Lower leg skin (tissue), 4 donors: ENCODE measurements around the gene PPARG. TPM values are rescaled to one million over a fixed set of nuclear protein-coding genes. Genes with fewer than 3 reads are reported as not detected.
"Not testable (repeated sequence)": the region's sequence is repeated elsewhere in the genome, so short reads cannot be mapped to it uniquely, and the experiment has no call there.

Experiments
- DNase-seq, 2 donors: peaks; one replicate each; pipeline ENCODE4 v3.0.0-alpha.2; 2019; ENCODE audit warnings: low spot score in 2 of 2
- H3K4me3 ChIP-seq: fragments of 200-600 bp; sonication (generic); 2 replicates; pipeline ENCODE4 v1.5.1; 2017; ENCODE audit warnings: mild to moderate bottlenecking, low read depth; ENCODE audit not compliant: poor library complexity, severe bottlenecking
- CTCF ChIP-seq, 3 donors: fragments of 450-650 bp; IDR thresholded peaks; one replicate each; pipeline ENCODE4 v1.5.1; 2016; ENCODE audit warnings: antibody characterized with exemption in 3 of 3, mild to moderate bottlenecking in 3 of 3, moderate library complexity in 2 of 3
- POLR2A ChIP-seq, 2 donors: fragments of 450-650 bp; IDR thresholded peaks; one replicate each; pipeline ENCODE4 v1.6.1; 2016 to 2017; ENCODE audit warnings: antibody characterized with exemption in 2 of 2, mild to moderate bottlenecking in 1 of 2, moderate library complexity in 1 of 2
- WGBS, 2 donors: methylation state at CpG; one replicate each; pipeline ENCODE4 v1.1.5; 2018; 5-methylcytosine and 5-hydroxymethylcytosine counted together
- intact Hi-C: fragments of 100-400 bp; cut with DNase I; formaldehyde crosslinking; loops from one replicate; pipeline ENCODE4 v1.15.0; 2023; ENCODE audit warnings: low total_unique reads
- total RNA-seq, 4 donors: library from RNA; depleted of rRNA; stranded (reverse); fragments of >200 nt; gene quantifications; one replicate each; pipeline ENCODE4 v1.1.0, GENCODE V29; 2016

The PPARG gene
- total RNA-seq, 4 donors from 2014 or later, result 8.4 to 14.1 (median 9.8) TPM

- no peak overlapping the region for H3K4me3 ChIP-seq
- 60 to 73% methylated on average over 5 of the region's 5 CpGs for WGBS, 2 donors
- no peak for DNase-seq
- intact Hi-C loops, result loop anchor here (5.0 kb wide), 1 partner anchor 339 kb away; no protein-coding TSS in a partner anchor
- TF ChIP-seq CTCF (IDR thresholded peaks at IDR 0.05) (no peak), POLR2A (IDR thresholded peaks at IDR 0.05) (no peak)
These were observed 187.5 kb downstream of the PPARG start for GRCh38 chr3:12476238-12476897.

GRCh38 chr3:12477256-12477655 lies 188.4 kb downstream of the PPARG start:
- DNase-seq, result no peak
- WGBS, 2 donors, result 93 to 94% methylated on average over 5 of the region's 5 CpGs
- H3K4me3 ChIP-seq, result no peak overlapping the region
- no peak for TF ChIP-seq POLR2A (IDR thresholded peaks at IDR 0.05)
- no peak for TF ChIP-seq CTCF (IDR thresholded peaks at IDR 0.05)
- intact Hi-C loops, result loop anchor here (5.0 kb wide), 1 partner anchor 340 kb away; no protein-coding TSS in a partner anchor

GRCh38 chr3:12478326-12478725 lies 189.5 kb downstream of the PPARG start:
- intact Hi-C loops, result loop anchor here (5.0 kb wide), 1 partner anchor 341 kb away; no protein-coding TSS in a partner anchor
- WGBS, 2 donors, result 80 to 86% methylated on average over 5 of the region's 5 CpGs
- TF ChIP-seq CTCF (IDR thresholded peaks at IDR 0.05), result no peak
- no peak for TF ChIP-seq POLR2A (IDR thresholded peaks at IDR 0.05)

GRCh38 chr3:12479198-12479597 lies 190.3 kb downstream of the PPARG start:
- H3K4me3 ChIP-seq, DNase-seq: not testable (repeated sequence)
- WGBS, 2 donors, result 90 to 91% methylated on average over 3 of the region's 3 CpGs
- intact Hi-C loops, result loop anchor here (5.0 kb wide), 1 partner anchor 342 kb away; no protein-coding TSS in a partner anchor

More at GRCh38 chr3:12478326-12478725, 189.5 kb downstream of the PPARG start:
- no peak overlapping the region for H3K4me3 ChIP-seq
- DNase-seq, result no peak

GRCh38 chr3:12479919-12480427 lies 191.1 kb downstream of the PPARG start:
- WGBS, 2 donors, result 15 to 23% methylated on average over 9 of the region's 9 CpGs
- no peak overlapping the region for H3K4me3 ChIP-seq
- no peak for DNase-seq
- intact Hi-C loops, result loop anchor here (5.0 kb wide), 1 partner anchor 343 kb away; no protein-coding TSS in a partner anchor
- TF ChIP-seq CTCF (IDR thresholded peaks at IDR 0.05) (peak in 1 of 3 donors; percentile 78), POLR2A (IDR thresholded peaks at IDR 0.05) (no peak)

GRCh38 chr3:12483410-12483809 lies 194.5 kb downstream of the PPARG start:
- TF ChIP-seq POLR2A (IDR thresholded peaks at IDR 0.05) (no peak), CTCF (IDR thresholded peaks at IDR 0.05) (no peak)
- no peak overlapping the region for H3K4me3 ChIP-seq
- DNase-seq, result no peak
- intact Hi-C loops, result no loop called here
- 8 to 33% methylated on average over 1 of the region's 1 CpG for WGBS, 2 donors
